MM.1S (cell line): Measurements from ENCODE around the gene CRYZL1.

Experiments used
- DNase-seq: peaks from one replicate; pipeline ENCODE4 v3.0.0-alpha.2; 2015
- H2AFZ ChIP-seq: fragments of 300-600 bp; sonication (generic); 2 replicates; pipeline ENCODE4 v1.6.0; 2016; ENCODE audit warnings: antibody characterized with exemption, low read length
- H3F3A ChIP-seq: fragments of 300-600 bp; sonication (generic); 2 replicates; pipeline ENCODE4 v1.6.1; 2016; ENCODE audit warnings: mild to moderate bottlenecking, antibody characterized with exemption, low read length, moderate library complexity, mixed read lengths; ENCODE audit not compliant: insufficient read depth
- H3K27ac ChIP-seq: fragments of 300-600 bp; sonication (generic); 2 replicates; pipeline ENCODE4 v1.5.1; 2016; ENCODE audit warnings: mild to moderate bottlenecking, low read length
- H3K27me3 ChIP-seq: fragments of 300-600 bp; sonication (generic); replicated peaks from 2 replicates; pipeline ENCODE4 v1.6.0; 2016; ENCODE audit warnings: low read length; ENCODE audit not compliant: insufficient read depth
- H3K36me3 ChIP-seq: fragments of 300-600 bp; sonication (generic); replicated peaks from 2 replicates; pipeline ENCODE4 v1.6.1; 2016; ENCODE audit warnings: mild to moderate bottlenecking, low read length, mixed read lengths; ENCODE audit not compliant: insufficient read depth
- H3K4me1 ChIP-seq: fragments of 300-600 bp; sonication (generic); 2 replicates; pipeline ENCODE4 v1.6.1; 2016; ENCODE audit warnings: low read length, mixed read lengths
- H3K4me2 ChIP-seq: fragments of 300-600 bp; sonication (generic); 2 replicates; pipeline ENCODE4 v1.6.0; 2016; ENCODE audit warnings: low read depth, low read length
- H3K4me3 ChIP-seq: fragments of 300-600 bp; sonication (generic); 2 replicates; pipeline ENCODE4 v1.5.1; 2016; ENCODE audit warnings: low read length, mixed read lengths
- H3K79me2 ChIP-seq: fragments of 300-600 bp; sonication (generic); 2 replicates; pipeline ENCODE4 v1.6.1; 2016; ENCODE audit warnings: mixed run types, low read length, mixed read lengths
- H3K9ac ChIP-seq: fragments of 300-600 bp; sonication (generic); 2 replicates; pipeline ENCODE4 v1.6.1; 2016; ENCODE audit warnings: low read length, mixed read lengths
- H3K9me2 ChIP-seq: fragments of 300-600 bp; sonication (generic); replicated peaks from 2 replicates; pipeline ENCODE4 v1.6.1; 2016; ENCODE audit warnings: mild to moderate bottlenecking, low read length, mixed read lengths; ENCODE audit not compliant: insufficient read depth
- H3K9me3 ChIP-seq: fragments of 300-600 bp; sonication (generic); replicated peaks from 2 replicates; pipeline ENCODE4 v1.6.1; 2016; ENCODE audit warnings: mild to moderate bottlenecking, low read length, mixed read lengths; ENCODE audit not compliant: insufficient read depth
- H4K20me1 ChIP-seq: fragments of 300-600 bp; sonication (generic); 2 replicates; pipeline ENCODE4 v1.6.1; 2016; ENCODE audit warnings: mild to moderate bottlenecking, low read length, moderate library complexity, mixed read lengths; ENCODE audit not compliant: insufficient read depth
- EZH2 ChIP-seq: fragments of 300-600 bp; sonication (generic); optimal IDR thresholded peaks from 2 replicates; pipeline ENCODE3; 2017; ENCODE audit warnings: low read depth, mild to moderate bottlenecking, antibody characterized with exemption, low read length, mixed read lengths
- EZH2phosphoT487 ChIP-seq: fragments of 300-600 bp; sonication (generic); IDR thresholded peaks from 2 replicates; pipeline ENCODE4 v1.6.1; 2018; ENCODE audit warnings: antibody characterized with exemption, low read length
- TF ChIP-seq, protein P1 (sequence below): fragments of 300-600 bp; sonication (generic); IDR thresholded peaks from 2 replicates; pipeline ENCODE4 v1.5.1; 2016; ENCODE audit warnings: antibody characterized with exemption, low read length, mixed read lengths

Gene CRYZL1

DNA sequence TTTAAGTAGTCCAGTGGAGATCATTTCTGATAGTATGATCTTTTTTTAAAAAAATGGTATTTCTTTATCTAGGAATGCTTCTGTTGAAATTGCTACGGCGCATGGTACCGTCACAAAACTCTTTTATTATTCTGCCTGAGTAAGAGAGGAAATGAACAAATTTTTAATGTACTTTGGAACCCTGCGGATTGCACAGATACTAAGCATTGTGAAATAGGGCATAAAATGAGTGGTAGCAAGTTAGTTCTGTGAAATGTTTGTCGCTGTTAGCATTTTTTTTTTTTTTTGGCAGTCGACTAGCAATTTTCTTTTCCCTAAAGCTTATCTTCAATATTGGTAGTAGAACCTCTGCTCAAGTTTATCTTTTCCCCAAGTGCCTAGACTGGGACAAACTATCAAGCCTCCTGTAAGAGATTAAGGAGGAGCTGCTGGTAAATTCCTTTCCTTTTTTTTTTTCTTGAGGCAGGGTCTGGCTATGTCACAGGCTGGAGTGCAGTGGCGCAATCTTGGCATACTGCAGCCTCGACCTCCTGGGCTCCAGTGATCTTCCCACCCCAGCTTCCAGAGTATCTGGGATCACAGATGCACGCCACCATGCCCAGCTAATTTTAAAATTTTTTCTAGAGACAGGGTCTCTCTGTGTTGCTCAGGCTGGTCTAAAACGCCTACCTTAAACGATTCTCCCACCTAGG lies 3.0 kb upstream of the CRYZL1 start:
- no peak for DNase-seq
- H3K27me3 ChIP-seq: no peaks in the 10 kb centered on the region
- no peak overlapping the region for H3K9ac ChIP-seq
- no peaks in the 10 kb centered on the region for H3K36me3 ChIP-seq
- H4K20me1 ChIP-seq: no peaks in the 10 kb centered on the region
- H3K27ac ChIP-seq: no peak overlapping the region
- no peak overlapping the region for H3K4me3 ChIP-seq
- H3K79me2 ChIP-seq: peaks cover 81% of the 10 kb centered on the region
- peaks cover 14% of the 10 kb centered on the region for H3F3A ChIP-seq
- TF ChIP-seq EZH2phosphoT487 (no peak), EZH2 (no peak)
- TF ChIP-seq, protein P1, sequence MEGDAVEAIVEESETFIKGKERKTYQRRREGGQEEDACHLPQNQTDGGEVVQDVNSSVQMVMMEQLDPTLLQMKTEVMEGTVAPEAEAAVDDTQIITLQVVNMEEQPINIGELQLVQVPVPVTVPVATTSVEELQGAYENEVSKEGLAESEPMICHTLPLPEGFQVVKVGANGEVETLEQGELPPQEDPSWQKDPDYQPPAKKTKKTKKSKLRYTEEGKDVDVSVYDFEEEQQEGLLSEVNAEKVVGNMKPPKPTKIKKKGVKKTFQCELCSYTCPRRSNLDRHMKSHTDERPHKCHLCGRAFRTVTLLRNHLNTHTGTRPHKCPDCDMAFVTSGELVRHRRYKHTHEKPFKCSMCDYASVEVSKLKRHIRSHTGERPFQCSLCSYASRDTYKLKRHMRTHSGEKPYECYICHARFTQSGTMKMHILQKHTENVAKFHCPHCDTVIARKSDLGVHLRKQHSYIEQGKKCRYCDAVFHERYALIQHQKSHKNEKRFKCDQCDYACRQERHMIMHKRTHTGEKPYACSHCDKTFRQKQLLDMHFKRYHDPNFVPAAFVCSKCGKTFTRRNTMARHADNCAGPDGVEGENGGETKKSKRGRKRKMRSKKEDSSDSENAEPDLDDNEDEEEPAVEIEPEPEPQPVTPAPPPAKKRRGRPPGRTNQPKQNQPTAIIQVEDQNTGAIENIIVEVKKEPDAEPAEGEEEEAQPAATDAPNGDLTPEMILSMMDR: no peak
- 0 out of 2 replicates have a peak, but pooled peaks cover 8% of the 10 kb centered on the region for H3K4me1 ChIP-seq
- H3K4me2 ChIP-seq: no peak overlapping the region
- no peaks in the 10 kb centered on the region for H3K9me2 ChIP-seq
- no peak overlapping the region for H2AFZ ChIP-seq
- H3K9me3 ChIP-seq: no peaks in the 10 kb centered on the region

DNA sequence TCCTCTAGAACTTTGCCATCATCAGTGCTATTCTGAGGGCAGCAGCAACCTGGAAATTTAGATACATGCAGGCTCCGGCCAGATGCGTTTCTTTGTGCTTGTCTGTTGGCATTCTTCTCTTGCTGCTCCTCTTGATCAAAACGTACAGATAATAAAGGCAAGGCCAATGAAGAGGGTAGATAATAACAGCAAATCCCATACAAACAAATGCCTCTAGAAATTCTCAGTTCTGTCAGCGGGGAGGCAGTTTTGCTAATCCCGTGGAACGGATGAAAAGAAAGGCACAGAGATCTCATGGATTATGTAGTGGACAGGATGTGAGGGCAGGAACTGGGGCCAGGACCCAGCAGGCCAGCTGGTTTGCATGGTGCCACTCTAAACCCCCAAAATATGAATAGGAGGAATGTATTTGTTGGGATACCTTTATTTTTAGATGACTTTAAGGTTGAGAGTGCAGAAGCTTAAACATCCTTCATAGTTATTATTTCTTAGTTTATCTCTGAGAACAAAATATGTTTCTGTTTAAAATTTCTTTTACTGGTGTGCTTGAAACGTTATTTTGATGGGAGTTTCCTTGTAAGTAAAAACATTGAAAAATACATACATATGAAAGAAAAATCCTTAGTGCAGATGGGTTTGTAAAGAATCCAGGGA lies 2.2 kb upstream of the CRYZL1 start:
- H4K20me1 ChIP-seq: no peaks in the 10 kb centered on the region

DNA sequence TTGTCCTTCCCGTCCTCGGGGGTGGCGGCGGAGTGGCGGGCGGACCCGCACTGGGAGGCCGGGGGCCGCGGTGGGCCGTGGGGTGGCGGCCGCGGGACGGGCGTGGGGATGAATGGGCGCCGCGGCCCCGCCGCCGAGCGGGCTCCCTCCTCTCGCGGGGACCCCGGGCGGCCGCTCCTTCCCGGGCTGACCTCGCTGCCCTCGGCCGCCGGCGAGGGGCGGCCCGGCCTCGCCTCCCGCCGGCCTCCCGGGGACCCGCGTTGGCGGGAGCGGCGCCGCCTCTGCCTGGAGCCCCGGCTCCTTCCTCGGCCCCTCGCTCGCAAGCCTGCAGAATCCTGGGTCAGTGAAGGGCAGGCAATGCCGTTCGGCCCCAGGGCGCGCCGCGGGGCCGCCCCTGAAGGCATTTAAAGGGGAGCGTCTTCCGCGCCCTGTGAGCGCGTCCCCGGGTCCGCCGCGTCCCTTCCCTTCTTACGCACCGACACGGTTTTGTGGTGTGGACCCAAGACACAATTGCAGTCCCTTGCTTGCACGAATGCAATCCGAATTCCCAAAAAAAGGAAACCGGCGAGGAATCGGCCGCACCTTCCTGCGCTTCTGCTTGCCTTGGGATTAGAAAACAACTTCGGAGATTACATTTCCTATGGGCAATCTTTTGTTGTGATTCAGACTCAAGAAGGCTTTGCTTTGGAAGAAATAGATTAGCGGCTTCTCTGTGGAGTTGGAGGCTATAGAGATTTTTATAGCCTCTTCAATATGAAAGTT lies 1.5 kb upstream of the CRYZL1 start:
- Histone ChIP-seq H4K20me1 (no peaks in the 10 kb centered on the region), H3K9me2 (no peaks in the 10 kb centered on the region), H2AFZ (peak overlapping the region; percentile 59), H3K4me3 (peak overlapping the region; percentile 83), H3K27ac (no peak overlapping the region), H3K27me3 (no peaks in the 10 kb centered on the region), H3K4me1 (0 out of 2 replicates have a peak, but pooled peaks cover 8% of the 10 kb centered on the region), H3K36me3 (no peaks in the 10 kb centered on the region), H3K9me3 (no peaks in the 10 kb centered on the region), H3K4me2 (peak overlapping the region; percentile 76), H3F3A (peaks cover 14% of the 10 kb centered on the region), H3K79me2 (peaks cover 80% of the 10 kb centered on the region), H3K9ac (peak overlapping the region; percentile 34; the same call in 1 of the 2 replicates)
- peak; percentile 58 for DNase-seq
- TF ChIP-seq, protein P1: no peak
- no peak for TF ChIP-seq EZH2
- no peak for TF ChIP-seq EZH2phosphoT487

More for the DNA sequence above, 2.2 kb upstream of the CRYZL1 start:
- TF ChIP-seq EZH2 (no peak), EZH2phosphoT487 (no peak)
- TF ChIP-seq, protein P1: no peak
- no peak for DNase-seq
- Histone ChIP-seq H3K9me3 (no peaks in the 10 kb centered on the region), H3K79me2 (peaks cover 81% of the 10 kb centered on the region), H2AFZ (peak overlapping the region; percentile 59; the same call in 1 of the 2 replicates), H3K4me1 (0 out of 2 replicates have a peak, but pooled peaks cover 8% of the 10 kb centered on the region), H3K4me2 (peak overlapping the region; percentile 76), H3K36me3 (no peaks in the 10 kb centered on the region), H3K27ac (no peak overlapping the region), H3K9me2 (no peaks in the 10 kb centered on the region), H3K4me3 (peak overlapping the region; percentile 80), H3K9ac (peak overlapping the region; percentile 34; the same call in 1 of the 2 replicates), H3F3A (peaks cover 14% of the 10 kb centered on the region), H3K27me3 (no peaks in the 10 kb centered on the region)
